ENCODE measurements around the gene SDF4. TPM values are rescaled to one million over a fixed set of nuclear protein-coding genes. Genes with fewer than 3 reads are reported as not detected.

Gene SDF4
- total and polyA plus RNA-seq, 2 of the 4 experiments (the other 2 are of a cell fraction): 57.0 to 250 TPM

- H2BK15ac ChIP-seq (ENCODE audit: low read depth, low read length): no peak overlapping the region
These were observed 48.5 kb downstream of the SDF4 start for GRCh38 chr1:1183221-1183747.

More at GRCh38 chr1:1183221-1183747, 48.5 kb downstream of the SDF4 start:
- no peak overlapping the region for H2BK20ac ChIP-seq (ENCODE audit: low read depth, low read length)
- intact Hi-C loops (cut with micrococcal nuclease): no loop called here
- DNase-seq (no peak), ATAC-seq (ENCODE audit: low read depth) (no peak)
- no peak overlapping the region for H3K27ac ChIP-seq (ENCODE audit: insufficient read depth, low read length)
- no peak overlapping the region for H4K91ac ChIP-seq (ENCODE audit: insufficient read depth, low read depth, low read length)
- no peaks in the 10 kb centered on the region for H4K20me1 ChIP-seq (ENCODE audit: insufficient read depth, low read length)
- no peaks in the 10 kb centered on the region for H3K9me3 ChIP-seq (ENCODE audit: control insufficient read depth, insufficient read depth, low read length)
- no peak overlapping the region for H3K56ac ChIP-seq (ENCODE audit: extremely low read depth, insufficient read depth, low read length)
- no peak overlapping the region for H3K9ac ChIP-seq (ENCODE audit: low read depth, low read length)
- no peak overlapping the region for H2BK120ac ChIP-seq (ENCODE audit: low read depth, low read length)
- no TSS peak for BruUV-seq (replicated peaks)
- no peak overlapping the region for H3K4ac ChIP-seq (ENCODE audit: low read depth, low read length)
- H3K23ac ChIP-seq (ENCODE audit: low read depth, low read length): no peak overlapping the region
- no peak overlapping the region for H2AK9ac ChIP-seq (replicated peaks; ENCODE audit: low read depth, low read length, poor library complexity)
- no peaks in the 10 kb centered on the region for H3K9me1 ChIP-seq (ENCODE audit: insufficient read depth, low read length)
- no peak overlapping the region for H2AK5ac ChIP-seq (ENCODE audit: low read depth, low read length)
- H3K36me3 ChIP-seq (ENCODE audit: control insufficient read depth, insufficient read depth, low read length): no peaks in the 10 kb centered on the region
- no peak overlapping the region for H4K5ac ChIP-seq (ENCODE audit: low read depth, low read length)
- ChIA-PET POLR2A (ENCODE audit: unreplicated experiment) (no interaction called here), CTCF (no interaction called here)
- in situ Hi-C loops (cut with MboI; ENCODE audit: low sequenced_read_pairs): no loop called here
- 80% methylated on average over 10 of the region's 21 CpGs; no CpG with 5 or more reads in 1 of the 2 experiments for WGBS, 2 experiments (ENCODE audit: extremely low coverage in 2 of 2, insufficient read length in 1 of 2)
- H3K27me3 ChIP-seq (ENCODE audit: control insufficient read depth, insufficient read depth, low read length): peaks cover 2% of the 10 kb centered on the region; the same call in 1 of the 2 replicates
- H3K4me3 ChIP-seq (ENCODE audit: insufficient read depth, low read depth, low read length): no peak overlapping the region
- no peak for TF ChIP-seq RFX5 (IDR thresholded peaks at IDR 0.05; ENCODE audit: low read depth, low read length)
- TF ChIP-seq, protein P1, sequence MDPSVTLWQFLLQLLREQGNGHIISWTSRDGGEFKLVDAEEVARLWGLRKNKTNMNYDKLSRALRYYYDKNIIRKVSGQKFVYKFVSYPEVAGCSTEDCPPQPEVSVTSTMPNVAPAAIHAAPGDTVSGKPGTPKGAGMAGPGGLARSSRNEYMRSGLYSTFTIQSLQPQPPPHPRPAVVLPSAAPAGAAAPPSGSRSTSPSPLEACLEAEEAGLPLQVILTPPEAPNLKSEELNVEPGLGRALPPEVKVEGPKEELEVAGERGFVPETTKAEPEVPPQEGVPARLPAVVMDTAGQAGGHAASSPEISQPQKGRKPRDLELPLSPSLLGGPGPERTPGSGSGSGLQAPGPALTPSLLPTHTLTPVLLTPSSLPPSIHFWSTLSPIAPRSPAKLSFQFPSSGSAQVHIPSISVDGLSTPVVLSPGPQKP (IDR thresholded peaks at IDR 0.05; ENCODE audit: borderline replicate concordance, low read depth, low read length): no peak
- TF ChIP-seq USF2 (IDR thresholded peaks at IDR 0.05; ENCODE audit: low read depth, low read length): no peak
- dilution Hi-C loops (cut with HindIII; ENCODE audit: low sequenced_read_pairs, unreplicated experiment): no loop called here
- no peaks in the 10 kb centered on the region for H3K79me1 ChIP-seq (ENCODE audit: low read depth in 1 of 2, low read length in 2 of 2)
- no peak overlapping the region for H3K18ac ChIP-seq (ENCODE audit: low read depth, low read length)
- H4K8ac ChIP-seq (ENCODE audit: low read depth in 2 of 2, low read length in 2 of 2): no peak overlapping the region
- no peak overlapping the region for H2AFZ ChIP-seq (replicated peaks; ENCODE audit: low read length, poor library complexity)
- no peaks in the 10 kb centered on the region for H3K4me1 ChIP-seq (ENCODE audit: control insufficient read depth, insufficient read depth, low read length)
- H2BK5ac ChIP-seq (ENCODE audit: low read depth, low read length, poor library complexity, severe bottlenecking): no peak overlapping the region
- H3K4me2 ChIP-seq (ENCODE audit: low read depth, low read length): no peak overlapping the region
- no peak overlapping the region for H3K14ac ChIP-seq (replicated peaks; ENCODE audit: low read depth, low read length)

All from IMR-90 (cell line).